Retinal pigment epithelial cell (primary cell): ENCODE measurements around the gene ARSD.
"Not testable (repeated sequence)": the region's sequence is repeated elsewhere in the genome, so short reads cannot be mapped to it uniquely, and the experiment has no call there.

ENCODE experiments used
- DNase-seq: peaks from one replicate; pipeline ENCODE4 v3.0.0-alpha.2; 2010; ENCODE audit warnings: low read depth
- H3K4me3 ChIP-seq: 2 replicates; pipeline ENCODE4 v1.5.1; 2011; ENCODE audit warnings: mild to moderate bottlenecking, low read length, control low read depth, moderate library complexity
- CTCF ChIP-seq: conservative IDR thresholded peaks from 2 replicates; pipeline ENCODE4 v1.5.1; 2011; ENCODE audit warnings: low read depth, low read length, control low read depth, inconsistent platforms

Gene ARSD

GRCh38 chrX:2898846-2899512 lies 30.2 kb downstream of the ARSD start:
- TF ChIP-seq CTCF: no peak
- no peak for DNase-seq
- peak overlapping the region; percentile 23 for H3K4me3 ChIP-seq

- not testable (repeated sequence) for DNase-seq
- H3K4me3 ChIP-seq: peak overlapping the region; percentile 23
Observed at GRCh38 chrX:2897690-2898623, 31.2 kb downstream of the ARSD start.

GRCh38 chrX:2897311-2897689 lies 31.8 kb downstream of the ARSD start:
- H3K4me3 ChIP-seq: no peak overlapping the region
- no peak for DNase-seq
- TF ChIP-seq CTCF: no peak

- peak; percentile 41 for DNase-seq
- no peak for TF ChIP-seq CTCF
- H3K4me3 ChIP-seq: no peak overlapping the region
Observed at GRCh38 chrX:2894885-2895292, 34.2 kb downstream of the ARSD start.

GRCh38 chrX:2892816-2893215 lies 36.3 kb downstream of the ARSD start:
- TF ChIP-seq CTCF: no peak
- DNase-seq: no peak
- H3K4me3 ChIP-seq: no peak overlapping the region

GRCh38 chrX:2890536-2891460 lies 38.3 kb downstream of the ARSD start:
- H3K4me3 ChIP-seq, DNase-seq: not testable (repeated sequence)

- H3K4me3 ChIP-seq, DNase-seq: not testable (repeated sequence)
- peak; percentile 40 for TF ChIP-seq CTCF
Observed at GRCh38 chrX:2889706-2890490, 39.2 kb downstream of the ARSD start.
